Measurements from ENCODE around the gene FBXL17.

DNA sequence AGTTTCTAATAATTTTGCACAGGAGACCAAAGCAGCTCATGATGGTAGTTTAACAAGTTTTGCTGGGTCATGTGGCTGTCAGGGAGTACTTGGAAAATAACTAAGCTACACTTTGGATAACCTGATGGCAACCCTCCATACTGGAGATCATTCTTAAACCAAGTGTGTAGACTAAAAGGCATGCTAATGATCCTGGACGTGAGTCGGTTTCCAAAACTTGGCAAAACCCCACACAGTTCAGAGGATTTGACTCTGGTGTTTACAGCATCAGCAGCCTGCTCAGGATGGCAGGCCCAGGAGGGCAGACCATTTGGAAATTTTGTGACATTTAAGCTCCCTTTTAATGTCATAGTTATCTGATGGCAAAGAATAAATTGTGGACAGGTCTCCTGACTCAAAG lies 514.6 kb downstream of the FBXL17 start:
- TF ChIP-seq, protein P1, sequence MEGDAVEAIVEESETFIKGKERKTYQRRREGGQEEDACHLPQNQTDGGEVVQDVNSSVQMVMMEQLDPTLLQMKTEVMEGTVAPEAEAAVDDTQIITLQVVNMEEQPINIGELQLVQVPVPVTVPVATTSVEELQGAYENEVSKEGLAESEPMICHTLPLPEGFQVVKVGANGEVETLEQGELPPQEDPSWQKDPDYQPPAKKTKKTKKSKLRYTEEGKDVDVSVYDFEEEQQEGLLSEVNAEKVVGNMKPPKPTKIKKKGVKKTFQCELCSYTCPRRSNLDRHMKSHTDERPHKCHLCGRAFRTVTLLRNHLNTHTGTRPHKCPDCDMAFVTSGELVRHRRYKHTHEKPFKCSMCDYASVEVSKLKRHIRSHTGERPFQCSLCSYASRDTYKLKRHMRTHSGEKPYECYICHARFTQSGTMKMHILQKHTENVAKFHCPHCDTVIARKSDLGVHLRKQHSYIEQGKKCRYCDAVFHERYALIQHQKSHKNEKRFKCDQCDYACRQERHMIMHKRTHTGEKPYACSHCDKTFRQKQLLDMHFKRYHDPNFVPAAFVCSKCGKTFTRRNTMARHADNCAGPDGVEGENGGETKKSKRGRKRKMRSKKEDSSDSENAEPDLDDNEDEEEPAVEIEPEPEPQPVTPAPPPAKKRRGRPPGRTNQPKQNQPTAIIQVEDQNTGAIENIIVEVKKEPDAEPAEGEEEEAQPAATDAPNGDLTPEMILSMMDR (tag by site-specific recombination; IDR thresholded peaks at IDR 0.05), result no peak
- TF ChIP-seq, protein P2, sequence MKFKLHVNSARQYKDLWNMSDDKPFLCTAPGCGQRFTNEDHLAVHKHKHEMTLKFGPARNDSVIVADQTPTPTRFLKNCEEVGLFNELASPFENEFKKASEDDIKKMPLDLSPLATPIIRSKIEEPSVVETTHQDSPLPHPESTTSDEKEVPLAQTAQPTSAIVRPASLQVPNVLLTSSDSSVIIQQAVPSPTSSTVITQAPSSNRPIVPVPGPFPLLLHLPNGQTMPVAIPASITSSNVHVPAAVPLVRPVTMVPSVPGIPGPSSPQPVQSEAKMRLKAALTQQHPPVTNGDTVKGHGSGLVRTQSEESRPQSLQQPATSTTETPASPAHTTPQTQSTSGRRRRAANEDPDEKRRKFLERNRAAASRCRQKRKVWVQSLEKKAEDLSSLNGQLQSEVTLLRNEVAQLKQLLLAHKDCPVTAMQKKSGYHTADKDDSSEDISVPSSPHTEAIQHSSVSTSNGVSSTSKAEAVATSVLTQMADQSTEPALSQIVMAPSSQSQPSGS (tag by site-specific recombination; IDR thresholded peaks at IDR 0.05; ENCODE audit: low read depth), result no peak
- TF ChIP-seq ZNF121 (tag by site-specific recombination; IDR thresholded peaks at IDR 0.05) (no peak), ZNF292 (tag by site-specific recombination; IDR thresholded peaks at IDR 0.05; ENCODE audit: borderline replicate concordance, low read depth) (no peak), ZNF423 (tag by site-specific recombination; IDR thresholded peaks at IDR 0.05) (no peak), WT1 (tag by site-specific recombination; IDR thresholded peaks at IDR 0.05) (no peak)
- TF ChIP-seq, protein P3, sequence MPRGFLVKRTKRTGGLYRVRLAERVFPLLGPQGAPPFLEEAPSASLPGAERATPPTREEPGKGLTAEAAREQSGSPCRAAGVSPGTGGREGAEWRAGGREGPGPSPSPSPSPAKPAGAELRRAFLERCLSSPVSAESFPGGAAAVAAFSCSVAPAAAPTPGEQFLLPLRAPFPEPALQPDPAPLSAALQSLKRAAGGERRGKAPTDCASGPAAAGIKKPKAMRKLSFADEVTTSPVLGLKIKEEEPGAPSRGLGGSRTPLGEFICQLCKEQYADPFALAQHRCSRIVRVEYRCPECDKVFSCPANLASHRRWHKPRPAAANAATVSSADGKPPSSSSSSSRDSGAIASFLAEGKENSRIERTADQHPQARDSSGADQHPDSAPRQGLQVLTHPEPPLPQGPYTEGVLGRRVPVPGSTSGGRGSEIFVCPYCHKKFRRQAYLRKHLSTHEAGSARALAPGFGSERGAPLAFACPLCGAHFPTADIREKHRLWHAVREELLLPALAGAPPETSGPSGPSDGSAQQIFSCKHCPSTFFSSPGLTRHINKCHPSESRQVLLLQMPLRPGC (tag by site-specific recombination; IDR thresholded peaks at IDR 0.05), result no peak
